Measurements from ENCODE around the gene HOXB3.

DNA sequence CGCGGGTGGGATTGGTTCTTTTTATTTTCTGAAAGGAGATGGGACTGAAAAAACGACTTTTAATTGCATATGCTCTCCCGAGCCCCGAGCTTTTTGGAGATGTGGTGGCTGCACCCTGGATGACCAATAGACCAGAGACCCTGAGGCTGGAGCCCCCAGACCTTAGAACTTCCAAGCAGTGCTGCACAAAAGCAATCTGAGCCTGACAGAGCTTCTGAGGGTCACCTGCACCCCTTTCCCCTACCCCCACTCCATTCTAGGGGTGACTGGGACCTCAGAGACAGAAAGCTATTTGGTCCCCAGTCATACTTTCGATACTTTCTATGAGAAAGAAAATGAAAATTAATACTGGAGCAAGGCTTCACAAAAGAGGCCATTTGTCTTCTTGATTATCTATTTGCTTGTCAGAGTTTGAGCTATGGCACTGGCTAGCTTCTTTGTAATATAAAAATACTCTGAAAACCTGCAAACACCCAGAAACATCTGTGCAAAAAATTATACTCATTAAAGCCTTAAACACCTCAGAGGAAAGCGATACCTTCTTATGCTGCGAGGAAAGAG is 15.5 kb downstream of the HOXB3 start:
- TF ChIP-seq, protein P1, sequence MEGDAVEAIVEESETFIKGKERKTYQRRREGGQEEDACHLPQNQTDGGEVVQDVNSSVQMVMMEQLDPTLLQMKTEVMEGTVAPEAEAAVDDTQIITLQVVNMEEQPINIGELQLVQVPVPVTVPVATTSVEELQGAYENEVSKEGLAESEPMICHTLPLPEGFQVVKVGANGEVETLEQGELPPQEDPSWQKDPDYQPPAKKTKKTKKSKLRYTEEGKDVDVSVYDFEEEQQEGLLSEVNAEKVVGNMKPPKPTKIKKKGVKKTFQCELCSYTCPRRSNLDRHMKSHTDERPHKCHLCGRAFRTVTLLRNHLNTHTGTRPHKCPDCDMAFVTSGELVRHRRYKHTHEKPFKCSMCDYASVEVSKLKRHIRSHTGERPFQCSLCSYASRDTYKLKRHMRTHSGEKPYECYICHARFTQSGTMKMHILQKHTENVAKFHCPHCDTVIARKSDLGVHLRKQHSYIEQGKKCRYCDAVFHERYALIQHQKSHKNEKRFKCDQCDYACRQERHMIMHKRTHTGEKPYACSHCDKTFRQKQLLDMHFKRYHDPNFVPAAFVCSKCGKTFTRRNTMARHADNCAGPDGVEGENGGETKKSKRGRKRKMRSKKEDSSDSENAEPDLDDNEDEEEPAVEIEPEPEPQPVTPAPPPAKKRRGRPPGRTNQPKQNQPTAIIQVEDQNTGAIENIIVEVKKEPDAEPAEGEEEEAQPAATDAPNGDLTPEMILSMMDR (IDR thresholded peaks at IDR 0.05; ENCODE audit: insufficient read depth, low read depth, low read length) = no peak
- TF ChIP-seq EZH2 (IDR thresholded peaks at IDR 0.05; ENCODE audit: insufficient read depth, low read length) = no peak

Data from astrocyte (in vitro differentiated cells and primary cell).